Tibial nerve (tissue), 3 donors: ENCODE measurements around the gene IRF1.

Experiments used
- CTCF ChIP-seq, 5 experiments: fragments of 200-600 bp in 3 of 5; fragments of 450-650 bp in 2 of 5; sonication (generic) in 3 of 5; IDR thresholded peaks; one replicate each; pipeline ENCODE4 v1.5.1; 2016 to 2019; ENCODE audit warnings: antibody characterized with exemption in 5 of 5, mild to moderate bottlenecking in 3 of 5, moderate library complexity in 2 of 5
- POLR2A ChIP-seq, 2 donors: fragments of 450-650 bp; IDR thresholded peaks; one replicate each; pipeline ENCODE4 v1.6.1; 2017; ENCODE audit warnings: antibody characterized with exemption in 2 of 2, mild to moderate bottlenecking in 2 of 2, moderate library complexity in 2 of 2

- TF ChIP-seq POLR2A (IDR thresholded peaks at IDR 0.05): no peak
- TF ChIP-seq CTCF (IDR thresholded peaks at IDR 0.05): no peak
These were observed 4.1 kb downstream of the IRF1 start for GRCh38 chr5:132486318-132487094.
